HG03520 (cell line): ENCODE results near the gene ATP6AP1.

Experiments
- ATAC-seq: cut with Tn5 transposase; IDR thresholded peaks from one replicate; pipeline ENCODE4 v1.9.1; 2021; ENCODE audit warnings: mild to moderate bottlenecking, moderate library complexity; ENCODE audit not compliant: unreplicated experiment

The ATP6AP1 gene

GRCh38 chrX:154426916-154427770 is 1.3 kb upstream of the ATP6AP1 start:
- ATAC-seq = no peak

- ATAC-seq = no peak
Measured at GRCh38 chrX:154429711-154430110, 1.2 kb downstream of the ATP6AP1 start.

GRCh38 chrX:154430479-154430878 is 2.0 kb downstream of the ATP6AP1 start:
- ATAC-seq = no peak

- no peak for ATAC-seq
Measured at GRCh38 chrX:154430916-154431315, 2.4 kb downstream of the ATP6AP1 start.

GRCh38 chrX:154431341-154431740 is 2.9 kb downstream of the ATP6AP1 start:
- no peak for ATAC-seq

- no peak for ATAC-seq
Measured at GRCh38 chrX:154432210-154432609, 3.7 kb downstream of the ATP6AP1 start.

GRCh38 chrX:154433605-154434004 is 5.1 kb downstream of the ATP6AP1 start:
- no peak for ATAC-seq

- no peak for ATAC-seq
Measured at GRCh38 chrX:154434394-154435168, 6.1 kb downstream of the ATP6AP1 start.

GRCh38 chrX:154435171-154435733 is 6.8 kb downstream of the ATP6AP1 start:
- ATAC-seq = no peak

- ATAC-seq = no peak
Measured at GRCh38 chrX:154436374-154436982, 8.0 kb downstream of the ATP6AP1 start.

GRCh38 chrX:154436983-154437752 is 8.7 kb downstream of the ATP6AP1 start, which contains the start of gene GDI1:
TSS of gene GDI1 (plus strand) at chrX:154437154. CDS start at chrX:154437255, 101 bp downstream.
- no peak for ATAC-seq

- no peak for ATAC-seq
Measured at GRCh38 chrX:154437971-154438893, 9.8 kb downstream of the ATP6AP1 start.

- no peak for ATAC-seq
Measured at GRCh38 chrX:154439841-154440240, 11.4 kb downstream of the ATP6AP1 start.

- ATAC-seq = no peak
Measured at GRCh38 chrX:154440623-154441357, 12.3 kb downstream of the ATP6AP1 start.

- ATAC-seq = no peak
Measured at GRCh38 chrX:154441564-154441963, 13.1 kb downstream of the ATP6AP1 start.

GRCh38 chrX:154441984-154442707 is 13.7 kb downstream of the ATP6AP1 start:
- no peak for ATAC-seq

GRCh38 chrX:154443479-154443910 is 15.0 kb downstream of the ATP6AP1 start:
- ATAC-seq = no peak
